ENCODE measurements around the gene TMEM139.

The TMEM139 gene

GRCh38 chr7:143329471-143330170, 44.9 kb downstream of the TMEM139 start:
- DNase-seq = no peak

DNA sequence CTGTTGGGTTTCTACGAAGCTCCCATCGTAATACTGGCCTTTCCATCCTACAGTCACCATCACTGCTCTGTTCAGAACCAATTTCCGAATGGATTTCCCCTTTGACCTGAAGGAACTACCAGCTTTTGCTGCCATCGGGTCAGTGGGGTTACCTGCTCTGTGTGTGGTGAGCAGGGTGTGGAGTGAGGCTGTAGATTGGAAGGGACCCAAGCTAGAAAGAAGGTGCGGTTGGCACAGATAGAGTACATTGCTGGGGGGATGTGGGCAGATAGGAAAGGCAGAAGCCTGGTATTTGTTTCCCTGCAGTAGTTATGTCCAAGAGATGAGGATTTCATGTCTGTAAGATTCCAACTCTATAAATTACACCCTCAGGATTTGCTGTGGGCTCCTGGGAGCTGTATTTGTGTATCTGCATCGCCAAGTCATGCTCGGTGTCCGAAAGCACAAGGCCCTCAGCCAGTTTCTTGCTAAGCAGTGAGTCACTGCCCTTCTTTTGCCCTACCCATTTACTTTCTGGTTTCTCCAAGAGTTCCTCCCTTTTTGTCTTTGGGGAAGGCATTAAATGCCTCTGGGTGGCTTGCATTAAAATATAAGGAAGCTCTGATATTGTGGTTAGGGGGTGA, 46.5 kb downstream of the TMEM139 start:
- no peak for DNase-seq

GRCh38 chr7:143334244-143334643, 49.5 kb downstream of the TMEM139 start:
- DNase-seq = no peak

GRCh38 chr7:143337216-143337615, 52.5 kb downstream of the TMEM139 start:
- no peak for DNase-seq

Measured in hippocampal formation (tissue), 2 donors.